ENCODE data around the gene TUBA4A. TPM values are rescaled to one million over a fixed set of nuclear protein-coding genes. Genes with fewer than 3 reads are reported as not detected.

Gene TUBA4A
- total and polyA plus RNA-seq, 2 experiments from 2014 or later: 44.3 to 77.7 TPM

DNA sequence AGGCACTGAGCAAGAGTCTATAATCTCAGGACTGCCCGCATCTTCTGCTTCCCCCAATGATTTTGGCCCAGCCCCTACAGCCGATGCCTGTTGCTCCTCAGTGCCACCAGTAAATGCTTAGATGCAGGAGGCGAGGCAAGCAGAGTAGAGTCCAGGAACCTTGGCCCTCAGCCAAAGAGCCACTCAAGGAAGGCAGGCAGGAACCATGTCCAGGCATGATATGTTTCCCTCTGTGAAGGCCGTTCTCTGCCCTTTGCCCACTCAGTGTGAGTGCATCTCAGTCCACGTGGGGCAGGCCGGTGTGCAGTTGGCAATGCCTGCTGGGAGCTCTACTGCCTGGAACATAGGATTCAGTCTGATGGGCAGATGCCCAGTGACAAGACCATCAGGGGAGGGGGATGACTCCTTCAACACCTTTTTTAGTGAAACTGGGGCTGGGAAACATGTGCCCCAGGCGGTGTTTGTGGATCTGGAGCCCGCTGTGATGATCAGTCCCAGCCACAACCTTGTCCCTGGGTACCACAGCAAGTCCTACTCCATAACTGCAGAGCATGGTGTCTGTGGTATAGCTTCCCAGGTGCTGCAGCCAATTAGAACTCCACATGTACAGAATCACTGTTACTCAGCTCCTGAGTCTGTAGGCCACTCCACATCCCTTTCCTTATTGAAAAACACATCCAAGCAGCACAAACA, 15.8 kb upstream of the TUBA4A start:
- no peak overlapping the region for H3K4me3 ChIP-seq
- H3K27me3 Mint-ChIP-seq (ENCODE audit: insufficient read depth, low read depth, poor library complexity): peaks cover 16% of the 10 kb centered on the region

DNA sequence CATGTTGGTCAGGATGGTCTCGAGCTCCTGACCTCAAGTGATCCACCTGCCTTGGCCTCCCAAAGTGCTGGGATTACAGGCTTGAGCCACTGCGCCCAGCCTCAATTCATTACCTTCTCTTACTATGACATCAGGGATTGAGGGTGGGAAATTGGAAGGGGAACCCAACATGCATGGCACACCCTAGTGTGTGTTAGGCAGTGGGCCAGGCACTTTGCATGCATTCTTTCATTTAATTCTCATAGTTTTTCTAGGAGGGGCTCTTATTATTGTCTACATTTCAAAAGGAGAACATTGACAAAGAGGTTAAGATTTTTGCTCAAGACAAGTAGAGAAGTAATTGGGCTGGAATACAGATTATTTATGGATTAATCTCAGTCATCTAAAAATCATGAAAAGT, 14.6 kb upstream of the TUBA4A start:
- Mint-ChIP-seq H3K27ac (no peak overlapping the region), H3K36me3 (ENCODE audit: low read depth) (no peaks in the 10 kb centered on the region), H3K27me3 (ENCODE audit: insufficient read depth, low read depth, poor library complexity) (peaks cover 17% of the 10 kb centered on the region), H3K4me1 (no peaks in the 10 kb centered on the region), H3K9me3 (no peaks in the 10 kb centered on the region), H3K4me3 (no peak overlapping the region)
- Histone ChIP-seq H3K4me3 (no peak overlapping the region), H3K36me3 (ENCODE audit: insufficient read depth) (no peaks in the 10 kb centered on the region), H4K20me1 (replicated peaks; ENCODE audit: insufficient read depth) (no peaks in the 10 kb centered on the region), H3F3A (replicated peaks; ENCODE audit: low read depth) (no peaks in the 10 kb centered on the region), H3K9me2 (ENCODE audit: insufficient read depth) (no peaks in the 10 kb centered on the region), H3K27ac (ENCODE audit: low read depth) (no peak overlapping the region), H3K4me1 (ENCODE audit: insufficient read depth) (no peaks in the 10 kb centered on the region), H2AFZ (no peak overlapping the region), H3K4me2 (no peak overlapping the region), H3K79me2 (replicated peaks; ENCODE audit: insufficient read depth) (no peaks in the 10 kb centered on the region), H3K27me3 (ENCODE audit: insufficient read depth) (no peaks in the 10 kb centered on the region)
- ATAC-seq (no peak), DNase-seq (ENCODE audit: low spot score) (no peak)
- TF ChIP-seq, protein P1, sequence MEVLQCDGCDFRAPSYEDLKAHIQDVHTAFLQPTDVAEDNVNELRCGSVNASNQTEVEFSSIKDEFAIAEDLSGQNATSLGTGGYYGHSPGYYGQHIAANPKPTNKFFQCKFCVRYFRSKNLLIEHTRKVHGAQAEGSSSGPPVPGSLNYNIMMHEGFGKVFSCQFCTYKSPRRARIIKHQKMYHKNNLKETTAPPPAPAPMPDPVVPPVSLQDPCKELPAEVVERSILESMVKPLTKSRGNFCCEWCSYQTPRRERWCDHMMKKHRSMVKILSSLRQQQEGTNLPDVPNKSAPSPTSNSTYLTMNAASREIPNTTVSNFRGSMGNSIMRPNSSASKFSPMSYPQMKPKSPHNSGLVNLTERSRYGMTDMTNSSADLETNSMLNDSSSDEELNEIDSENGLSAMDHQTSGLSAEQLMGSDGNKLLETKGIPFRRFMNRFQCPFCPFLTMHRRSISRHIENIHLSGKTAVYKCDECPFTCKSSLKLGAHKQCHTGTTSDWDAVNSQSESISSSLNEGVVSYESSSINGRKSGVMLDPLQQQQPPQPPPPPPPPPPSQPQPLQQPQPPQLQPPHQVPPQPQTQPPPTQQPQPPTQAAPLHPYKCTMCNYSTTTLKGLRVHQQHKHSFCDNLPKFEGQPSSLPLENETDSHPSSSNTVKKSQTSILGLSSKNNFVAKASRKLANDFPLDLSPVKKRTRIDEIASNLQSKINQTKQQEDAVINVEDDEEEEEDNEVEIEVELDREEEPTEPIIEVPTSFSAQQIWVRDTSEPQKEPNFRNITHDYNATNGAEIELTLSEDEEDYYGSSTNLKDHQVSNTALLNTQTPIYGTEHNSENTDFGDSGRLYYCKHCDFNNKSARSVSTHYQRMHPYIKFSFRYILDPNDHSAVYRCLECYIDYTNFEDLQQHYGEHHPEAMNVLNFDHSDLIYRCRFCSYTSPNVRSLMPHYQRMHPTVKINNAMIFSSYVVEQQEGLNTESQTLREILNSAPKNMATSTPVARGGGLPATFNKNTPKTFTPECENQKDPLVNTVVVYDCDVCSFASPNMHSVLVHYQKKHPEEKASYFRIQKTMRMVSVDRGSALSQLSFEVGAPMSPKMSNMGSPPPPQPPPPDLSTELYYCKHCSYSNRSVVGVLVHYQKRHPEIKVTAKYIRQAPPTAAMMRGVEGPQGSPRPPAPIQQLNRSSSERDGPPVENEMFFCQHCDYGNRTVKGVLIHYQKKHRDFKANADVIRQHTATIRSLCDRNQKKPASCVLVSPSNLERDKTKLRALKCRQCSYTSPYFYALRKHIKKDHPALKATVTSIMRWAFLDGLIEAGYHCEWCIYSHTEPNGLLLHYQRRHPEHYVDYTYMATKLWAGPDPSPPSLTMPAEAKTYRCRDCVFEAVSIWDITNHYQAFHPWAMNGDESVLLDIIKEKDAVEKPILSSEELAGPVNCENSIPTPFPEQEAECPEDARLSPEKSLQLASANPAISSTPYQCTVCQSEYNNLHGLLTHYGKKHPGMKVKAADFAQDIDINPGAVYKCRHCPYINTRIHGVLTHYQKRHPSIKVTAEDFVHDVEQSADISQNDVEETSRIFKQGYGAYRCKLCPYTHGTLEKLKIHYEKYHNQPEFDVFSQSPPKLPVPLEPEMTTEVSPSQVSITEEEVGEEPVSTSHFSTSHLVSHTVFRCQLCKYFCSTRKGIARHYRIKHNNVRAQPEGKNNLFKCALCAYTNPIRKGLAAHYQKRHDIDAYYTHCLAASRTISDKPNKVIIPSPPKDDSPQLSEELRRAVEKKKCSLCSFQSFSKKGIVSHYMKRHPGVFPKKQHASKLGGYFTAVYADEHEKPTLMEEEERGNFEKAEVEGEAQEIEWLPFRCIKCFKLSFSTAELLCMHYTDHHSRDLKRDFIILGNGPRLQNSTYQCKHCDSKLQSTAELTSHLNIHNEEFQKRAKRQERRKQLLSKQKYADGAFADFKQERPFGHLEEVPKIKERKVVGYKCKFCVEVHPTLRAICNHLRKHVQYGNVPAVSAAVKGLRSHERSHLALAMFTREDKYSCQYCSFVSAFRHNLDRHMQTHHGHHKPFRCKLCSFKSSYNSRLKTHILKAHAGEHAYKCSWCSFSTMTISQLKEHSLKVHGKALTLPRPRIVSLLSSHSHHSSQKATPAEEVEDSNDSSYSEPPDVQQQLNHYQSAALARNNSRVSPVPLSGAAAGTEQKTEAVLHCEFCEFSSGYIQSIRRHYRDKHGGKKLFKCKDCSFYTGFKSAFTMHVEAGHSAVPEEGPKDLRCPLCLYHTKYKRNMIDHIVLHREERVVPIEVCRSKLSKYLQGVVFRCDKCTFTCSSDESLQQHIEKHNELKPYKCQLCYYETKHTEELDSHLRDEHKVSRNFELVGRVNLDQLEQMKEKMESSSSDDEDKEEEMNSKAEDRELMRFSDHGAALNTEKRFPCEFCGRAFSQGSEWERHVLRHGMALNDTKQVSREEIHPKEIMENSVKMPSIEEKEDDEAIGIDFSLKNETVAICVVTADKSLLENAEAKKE (CRISPR knock-in tag; IDR thresholded peaks at IDR 0.05): no peak
- TF ChIP-seq EZH2phosphoT487 (IDR thresholded peaks at IDR 0.05; ENCODE audit: unreplicated experiment): no peak
- TF ChIP-seq, protein P2, sequence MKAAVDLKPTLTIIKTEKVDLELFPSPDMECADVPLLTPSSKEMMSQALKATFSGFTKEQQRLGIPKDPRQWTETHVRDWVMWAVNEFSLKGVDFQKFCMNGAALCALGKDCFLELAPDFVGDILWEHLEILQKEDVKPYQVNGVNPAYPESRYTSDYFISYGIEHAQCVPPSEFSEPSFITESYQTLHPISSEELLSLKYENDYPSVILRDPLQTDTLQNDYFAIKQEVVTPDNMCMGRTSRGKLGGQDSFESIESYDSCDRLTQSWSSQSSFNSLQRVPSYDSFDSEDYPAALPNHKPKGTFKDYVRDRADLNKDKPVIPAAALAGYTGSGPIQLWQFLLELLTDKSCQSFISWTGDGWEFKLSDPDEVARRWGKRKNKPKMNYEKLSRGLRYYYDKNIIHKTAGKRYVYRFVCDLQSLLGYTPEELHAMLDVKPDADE (IDR thresholded peaks at IDR 0.05): no peak
- TF ChIP-seq STAT1 (IDR thresholded peaks at IDR 0.05; ENCODE audit: unreplicated experiment): no peak
- TF ChIP-seq ZNF114 (CRISPR knock-in tag; IDR thresholded peaks at IDR 0.05): no peak
- no peak for TF ChIP-seq POLR2AphosphoS5 (IDR thresholded peaks at IDR 0.05; ENCODE audit: low read depth)
- TF ChIP-seq EZH2 (IDR thresholded peaks at IDR 0.05; ENCODE audit: low read depth, unreplicated experiment): no peak
- TF ChIP-seq, protein P3, sequence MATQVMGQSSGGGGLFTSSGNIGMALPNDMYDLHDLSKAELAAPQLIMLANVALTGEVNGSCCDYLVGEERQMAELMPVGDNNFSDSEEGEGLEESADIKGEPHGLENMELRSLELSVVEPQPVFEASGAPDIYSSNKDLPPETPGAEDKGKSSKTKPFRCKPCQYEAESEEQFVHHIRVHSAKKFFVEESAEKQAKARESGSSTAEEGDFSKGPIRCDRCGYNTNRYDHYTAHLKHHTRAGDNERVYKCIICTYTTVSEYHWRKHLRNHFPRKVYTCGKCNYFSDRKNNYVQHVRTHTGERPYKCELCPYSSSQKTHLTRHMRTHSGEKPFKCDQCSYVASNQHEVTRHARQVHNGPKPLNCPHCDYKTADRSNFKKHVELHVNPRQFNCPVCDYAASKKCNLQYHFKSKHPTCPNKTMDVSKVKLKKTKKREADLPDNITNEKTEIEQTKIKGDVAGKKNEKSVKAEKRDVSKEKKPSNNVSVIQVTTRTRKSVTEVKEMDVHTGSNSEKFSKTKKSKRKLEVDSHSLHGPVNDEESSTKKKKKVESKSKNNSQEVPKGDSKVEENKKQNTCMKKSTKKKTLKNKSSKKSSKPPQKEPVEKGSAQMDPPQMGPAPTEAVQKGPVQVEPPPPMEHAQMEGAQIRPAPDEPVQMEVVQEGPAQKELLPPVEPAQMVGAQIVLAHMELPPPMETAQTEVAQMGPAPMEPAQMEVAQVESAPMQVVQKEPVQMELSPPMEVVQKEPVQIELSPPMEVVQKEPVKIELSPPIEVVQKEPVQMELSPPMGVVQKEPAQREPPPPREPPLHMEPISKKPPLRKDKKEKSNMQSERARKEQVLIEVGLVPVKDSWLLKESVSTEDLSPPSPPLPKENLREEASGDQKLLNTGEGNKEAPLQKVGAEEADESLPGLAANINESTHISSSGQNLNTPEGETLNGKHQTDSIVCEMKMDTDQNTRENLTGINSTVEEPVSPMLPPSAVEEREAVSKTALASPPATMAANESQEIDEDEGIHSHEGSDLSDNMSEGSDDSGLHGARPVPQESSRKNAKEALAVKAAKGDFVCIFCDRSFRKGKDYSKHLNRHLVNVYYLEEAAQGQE (IDR thresholded peaks at IDR 0.05; ENCODE audit: unreplicated experiment): no peak

More for the DNA sequence above, 15.8 kb upstream of the TUBA4A start:
- Histone ChIP-seq H3K27ac (ENCODE audit: low read depth) (no peak overlapping the region), H3K27me3 (ENCODE audit: insufficient read depth) (no peaks in the 10 kb centered on the region), H2AFZ (no peak overlapping the region), H3K36me3 (ENCODE audit: insufficient read depth) (no peaks in the 10 kb centered on the region), H4K20me1 (replicated peaks; ENCODE audit: insufficient read depth) (no peaks in the 10 kb centered on the region), H3K9me2 (ENCODE audit: insufficient read depth) (no peaks in the 10 kb centered on the region), H3K79me2 (replicated peaks; ENCODE audit: insufficient read depth) (no peaks in the 10 kb centered on the region), H3F3A (replicated peaks; ENCODE audit: low read depth) (no peaks in the 10 kb centered on the region), H3K4me1 (ENCODE audit: insufficient read depth) (peaks cover 8% of the 10 kb centered on the region; the same call in 1 of the 2 replicates), H3K4me2 (no peak overlapping the region)
- peaks cover 9% of the 10 kb centered on the region for H3K4me1 Mint-ChIP-seq
- no peaks in the 10 kb centered on the region for H3K9me3 Mint-ChIP-seq
- ATAC-seq (no peak), DNase-seq (ENCODE audit: low spot score) (no peak)
- H3K27ac Mint-ChIP-seq: no peak overlapping the region
- H3K36me3 Mint-ChIP-seq (ENCODE audit: low read depth): no peaks in the 10 kb centered on the region
- H3K4me3 Mint-ChIP-seq: no peak overlapping the region
- TF ChIP-seq STAT1 (IDR thresholded peaks at IDR 0.05; ENCODE audit: unreplicated experiment) (no peak), EZH2 (IDR thresholded peaks at IDR 0.05; ENCODE audit: low read depth, unreplicated experiment) (no peak)
